ENCODE measurements around the gene ALS2CL.

Gene ALS2CL

DNA sequence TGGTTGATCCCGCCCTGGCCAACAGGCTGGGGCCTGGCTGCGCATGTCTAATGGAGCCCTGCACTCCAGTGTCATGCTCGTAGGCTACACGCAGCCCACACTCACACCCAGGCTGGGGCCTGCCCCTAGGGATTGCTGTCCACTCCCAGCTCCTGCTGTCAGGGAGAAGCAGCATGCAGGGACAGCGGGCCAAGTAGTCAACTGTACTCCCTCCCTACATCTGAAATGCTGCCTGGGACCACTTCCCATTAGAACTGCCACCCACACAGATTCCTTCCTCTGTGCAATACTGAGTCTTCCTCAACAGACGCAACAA is 16.1 kb downstream of the ALS2CL start:
- no peak for DNase-seq (ENCODE audit: low read depth in 1 of 2, low spot score in 1 of 2)

DNA sequence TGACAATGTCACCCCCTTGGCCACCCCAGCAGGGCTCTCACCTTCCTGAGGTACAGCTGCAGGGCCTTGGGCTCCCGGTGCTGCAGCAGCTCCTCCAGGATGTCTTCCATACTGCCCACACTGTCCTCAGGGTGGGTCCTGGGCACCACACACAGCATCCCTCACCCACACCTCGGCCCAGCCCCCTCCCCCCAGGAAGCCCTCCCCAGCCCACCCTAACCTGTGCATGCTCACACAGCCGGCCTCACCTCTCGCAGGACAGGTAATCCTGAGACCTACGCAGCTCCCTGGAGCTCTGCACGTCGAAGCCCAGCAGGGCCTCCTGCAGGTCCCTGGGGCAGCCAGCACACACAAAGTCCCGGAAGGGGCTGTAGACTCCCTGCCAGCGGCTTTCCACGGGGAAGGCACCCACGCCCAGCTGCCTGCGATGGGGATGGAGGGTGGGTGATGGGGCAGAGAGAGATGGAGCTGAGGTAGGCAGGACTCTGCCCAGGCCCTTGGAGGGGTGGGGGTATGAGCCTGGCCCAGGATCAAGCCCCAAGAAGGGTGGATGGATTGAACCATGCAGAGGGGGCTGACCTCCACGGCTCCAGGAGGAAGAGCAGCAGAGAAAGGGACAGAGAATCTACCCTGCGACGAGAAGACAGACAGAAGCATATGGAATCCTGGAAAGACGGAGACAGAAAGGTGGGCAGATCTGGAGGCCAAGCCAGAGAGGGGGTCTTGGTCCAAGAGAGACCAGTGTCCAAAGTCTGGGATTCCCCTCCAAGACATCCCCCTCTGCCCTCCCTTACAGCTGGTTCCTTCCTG is 16.7 kb downstream of the ALS2CL start:
- no peak for DNase-seq (ENCODE audit: low read depth in 1 of 2, low spot score in 1 of 2)

DNA sequence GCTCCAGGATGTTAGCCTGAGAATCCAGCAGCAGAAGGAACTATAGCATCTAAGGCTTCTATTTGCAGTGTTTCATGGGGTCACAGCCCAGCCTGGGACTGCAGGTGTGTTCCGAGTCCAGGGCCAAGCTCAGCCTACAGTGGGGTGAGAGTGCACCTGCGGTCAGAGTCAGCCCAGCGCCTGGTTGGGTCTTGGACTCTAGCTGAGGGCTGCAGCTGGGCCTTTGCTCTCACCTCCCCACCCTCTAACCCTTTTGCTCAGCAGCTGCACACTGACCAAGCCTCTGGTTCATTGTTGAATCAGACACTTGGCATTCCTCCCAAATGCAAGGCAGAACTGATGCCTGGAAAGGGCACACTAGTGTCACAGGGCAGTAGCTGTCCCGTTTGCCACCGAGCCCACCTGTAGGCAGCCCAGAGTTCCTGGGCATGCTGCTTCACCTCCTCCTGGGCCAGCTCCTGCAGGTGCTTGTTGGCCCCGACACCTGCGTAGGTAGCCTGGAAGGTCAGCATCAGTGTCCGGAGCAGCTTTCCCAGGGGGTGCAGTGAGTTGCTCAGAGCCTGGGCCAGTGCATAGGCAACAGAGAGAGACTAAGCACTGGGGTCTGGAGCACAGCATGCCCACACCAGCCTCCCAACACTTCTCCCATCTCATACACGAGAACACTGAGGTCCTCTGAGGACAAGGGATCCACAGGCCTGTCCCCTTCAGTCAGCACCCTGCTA is 17.5 kb downstream of the ALS2CL start:
- DNase-seq (ENCODE audit: low read depth in 1 of 2, low spot score in 1 of 2): no peak

DNA sequence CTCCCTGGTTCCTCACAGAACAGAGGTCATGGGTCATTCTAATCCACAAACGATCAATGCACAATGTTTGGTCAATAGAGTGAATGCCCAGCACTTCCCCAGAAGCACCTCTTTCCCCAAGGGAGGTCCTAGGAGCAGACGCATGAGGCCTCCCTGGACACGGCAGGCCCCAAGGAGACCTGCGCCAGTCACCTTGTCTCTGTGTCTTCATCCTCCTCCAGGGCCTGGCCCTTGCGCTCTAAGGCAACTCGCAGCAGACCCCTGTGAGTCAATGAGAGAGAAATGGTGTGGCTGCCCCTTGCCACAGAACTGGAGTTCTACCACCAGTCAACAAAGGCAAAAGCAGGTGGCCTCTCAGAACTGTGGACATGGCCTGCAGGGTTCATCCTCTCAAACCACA is 18.1 kb downstream of the ALS2CL start:
- no peak for DNase-seq (ENCODE audit: low read depth in 1 of 2, low spot score in 1 of 2)

DNA sequence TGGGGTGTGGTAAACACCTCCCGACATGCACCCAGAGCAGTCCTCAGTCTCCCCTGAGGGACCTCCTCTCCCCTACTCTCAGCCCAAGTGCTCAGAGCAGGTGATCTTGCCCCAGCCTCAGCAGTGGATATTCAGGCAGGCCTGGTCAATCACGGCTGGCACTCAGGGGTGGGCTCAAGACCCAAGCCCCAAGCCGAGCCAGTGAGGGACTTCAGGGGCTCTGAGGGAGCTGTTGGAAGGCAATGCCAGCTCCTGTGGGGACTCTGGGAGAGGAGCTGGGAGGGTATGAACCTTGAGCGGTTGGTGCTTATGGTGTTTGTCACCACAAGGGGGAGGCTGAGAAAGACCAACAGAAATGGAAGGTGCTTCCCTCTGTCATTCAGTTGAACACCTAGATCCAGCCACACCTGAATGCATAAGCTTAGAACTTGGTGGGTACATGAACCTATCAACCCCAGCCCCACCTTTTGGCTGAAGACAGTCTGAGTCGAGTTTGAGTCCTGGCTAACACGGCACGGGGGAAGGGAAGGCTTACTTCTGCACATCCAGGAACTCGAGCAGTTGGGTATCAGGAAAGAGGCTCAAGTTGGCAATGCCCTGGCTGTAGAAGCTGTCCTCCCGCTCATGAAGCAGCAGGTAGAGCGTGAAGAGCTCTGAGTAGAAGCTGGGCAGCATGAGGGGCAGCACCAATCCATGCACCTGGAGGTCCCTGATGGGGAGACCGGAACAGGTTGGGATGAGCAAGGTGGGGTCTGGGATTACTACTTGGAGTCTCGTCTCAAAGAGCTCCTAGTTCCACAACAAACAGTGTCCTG is 19.2 kb downstream of the ALS2CL start:
- no peak for DNase-seq (ENCODE audit: low read depth in 1 of 2, low spot score in 1 of 2)

DNA sequence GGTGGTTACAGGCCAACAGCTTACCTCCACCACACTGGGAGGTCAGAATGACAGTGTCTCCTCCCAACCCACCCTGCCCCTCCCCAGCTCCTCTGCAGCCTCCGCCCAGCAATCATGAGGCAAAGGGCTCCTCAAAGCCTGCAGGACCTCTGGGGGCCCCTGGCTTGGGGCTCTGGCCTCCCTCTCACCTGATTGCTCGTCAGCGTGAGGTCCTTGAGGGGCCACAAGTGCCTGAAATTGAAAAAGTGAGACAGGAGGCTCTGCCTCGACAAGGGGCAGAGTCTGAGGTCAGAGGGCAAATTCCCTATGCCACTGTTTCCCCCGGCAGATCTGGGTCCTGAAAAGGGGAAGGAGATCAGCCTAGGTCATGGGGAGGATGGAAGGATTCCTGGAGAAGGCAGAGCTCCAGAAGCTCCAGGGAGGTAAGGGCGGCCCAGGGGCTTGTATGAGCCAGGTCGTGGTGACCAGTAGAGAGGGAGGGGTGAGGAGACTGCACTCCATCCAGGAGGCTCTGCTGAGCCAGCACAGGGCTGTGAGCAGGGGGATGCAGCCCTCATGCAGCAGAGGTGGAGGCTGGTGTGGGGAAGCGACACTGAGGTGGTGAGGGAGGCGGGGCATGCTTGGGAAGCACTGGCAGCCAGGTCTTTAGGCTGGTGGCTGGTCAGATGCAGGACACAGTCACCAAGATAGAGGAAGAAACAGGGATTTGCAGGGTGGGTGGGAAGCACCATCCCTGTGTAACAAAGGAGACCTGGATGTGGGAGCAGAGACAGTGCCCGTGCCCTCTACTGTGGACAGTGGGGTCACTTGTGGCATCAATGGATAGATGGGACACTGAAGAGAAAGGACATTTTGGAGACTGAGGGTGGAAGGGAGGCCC is 20.1 kb downstream of the ALS2CL start:
- DNase-seq (ENCODE audit: low read depth in 1 of 2, low spot score in 1 of 2): no peak

DNA sequence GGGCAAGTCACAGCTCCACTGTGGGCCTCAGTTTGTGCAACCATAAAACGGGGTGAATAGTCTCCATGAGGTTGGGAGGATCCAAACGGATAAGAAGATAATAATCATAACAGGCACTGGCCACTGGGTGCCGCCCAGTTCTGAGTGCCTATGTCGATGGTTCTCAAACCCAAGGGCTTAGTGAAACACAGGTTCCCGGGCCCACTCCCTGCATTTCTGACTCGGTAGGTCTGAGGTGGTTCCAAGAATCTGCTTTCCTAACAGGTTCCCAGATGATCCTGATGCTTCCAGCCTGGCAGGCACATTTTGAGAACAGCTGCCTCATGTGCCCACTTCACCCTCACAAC is 21.2 kb downstream of the ALS2CL start:
- DNase-seq (ENCODE audit: low read depth in 1 of 2, low spot score in 1 of 2): no peak

DNA sequence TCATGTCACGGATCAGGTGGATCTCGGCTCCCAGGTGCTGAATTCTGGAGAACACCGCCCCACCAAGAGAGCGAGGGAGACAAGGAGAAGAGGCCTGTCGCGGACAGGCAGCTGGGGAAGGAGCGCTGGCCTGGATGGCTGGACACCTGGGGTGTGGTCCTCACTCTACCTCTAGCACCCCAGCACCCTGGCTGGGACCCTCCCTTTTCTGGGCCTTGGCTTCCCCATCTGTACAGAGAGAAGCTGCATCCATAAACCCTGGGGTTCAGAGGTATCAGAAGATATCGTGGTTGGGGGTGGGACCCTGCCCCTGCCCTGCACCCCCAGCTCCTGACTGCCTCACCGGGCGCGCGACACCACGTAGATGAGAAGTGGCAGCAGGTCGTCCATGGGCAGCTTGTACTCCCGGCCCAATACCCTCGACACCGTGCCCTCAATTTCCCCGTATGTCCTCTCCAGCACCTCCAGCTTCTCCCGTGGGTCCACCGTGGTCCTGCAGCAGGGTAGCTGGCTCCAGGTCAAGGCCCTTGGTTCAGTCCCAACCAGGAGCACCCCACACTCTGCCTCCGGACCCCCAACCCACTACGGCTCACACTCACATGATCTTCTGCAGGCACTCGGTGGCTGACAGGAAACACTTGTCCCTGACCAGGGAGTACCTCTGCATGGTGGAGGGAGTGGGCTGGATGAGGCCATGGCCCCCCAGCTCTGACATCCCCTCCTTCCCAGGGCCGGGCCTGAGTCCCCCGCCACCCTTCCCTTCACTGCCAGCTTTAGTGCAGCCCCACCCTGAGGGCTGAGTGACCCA is 21.7 kb downstream of the ALS2CL start:
- no peak for DNase-seq (ENCODE audit: low read depth in 1 of 2, low spot score in 1 of 2)

DNA sequence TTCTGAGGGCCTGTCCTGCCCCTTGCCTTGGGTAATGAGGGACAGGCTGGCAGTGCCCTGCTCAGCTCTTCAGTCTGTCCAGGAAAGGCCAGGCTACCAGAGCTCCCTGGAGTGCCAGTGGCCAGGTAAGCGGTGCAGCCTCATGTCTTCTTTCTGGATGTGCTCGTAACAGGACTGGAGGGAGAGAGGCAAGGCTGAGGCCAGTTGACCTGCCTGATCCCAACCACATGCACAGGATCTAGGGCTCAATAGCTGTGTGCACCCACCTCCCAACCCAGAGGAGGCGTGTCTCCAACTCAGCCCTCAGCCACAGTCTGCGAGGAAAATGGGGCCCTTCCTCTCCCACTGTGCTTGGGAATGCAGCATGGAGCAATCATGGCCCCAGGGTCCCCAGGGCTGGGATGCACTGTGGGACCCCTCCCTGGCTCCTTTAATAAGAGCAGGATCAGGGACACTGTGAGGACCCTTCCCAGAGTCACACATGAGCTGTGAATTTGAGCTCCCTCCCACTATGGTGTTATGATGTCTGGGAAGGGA is 22.5 kb downstream of the ALS2CL start:
- DNase-seq (ENCODE audit: low read depth in 1 of 2, low spot score in 1 of 2): no peak

DNA sequence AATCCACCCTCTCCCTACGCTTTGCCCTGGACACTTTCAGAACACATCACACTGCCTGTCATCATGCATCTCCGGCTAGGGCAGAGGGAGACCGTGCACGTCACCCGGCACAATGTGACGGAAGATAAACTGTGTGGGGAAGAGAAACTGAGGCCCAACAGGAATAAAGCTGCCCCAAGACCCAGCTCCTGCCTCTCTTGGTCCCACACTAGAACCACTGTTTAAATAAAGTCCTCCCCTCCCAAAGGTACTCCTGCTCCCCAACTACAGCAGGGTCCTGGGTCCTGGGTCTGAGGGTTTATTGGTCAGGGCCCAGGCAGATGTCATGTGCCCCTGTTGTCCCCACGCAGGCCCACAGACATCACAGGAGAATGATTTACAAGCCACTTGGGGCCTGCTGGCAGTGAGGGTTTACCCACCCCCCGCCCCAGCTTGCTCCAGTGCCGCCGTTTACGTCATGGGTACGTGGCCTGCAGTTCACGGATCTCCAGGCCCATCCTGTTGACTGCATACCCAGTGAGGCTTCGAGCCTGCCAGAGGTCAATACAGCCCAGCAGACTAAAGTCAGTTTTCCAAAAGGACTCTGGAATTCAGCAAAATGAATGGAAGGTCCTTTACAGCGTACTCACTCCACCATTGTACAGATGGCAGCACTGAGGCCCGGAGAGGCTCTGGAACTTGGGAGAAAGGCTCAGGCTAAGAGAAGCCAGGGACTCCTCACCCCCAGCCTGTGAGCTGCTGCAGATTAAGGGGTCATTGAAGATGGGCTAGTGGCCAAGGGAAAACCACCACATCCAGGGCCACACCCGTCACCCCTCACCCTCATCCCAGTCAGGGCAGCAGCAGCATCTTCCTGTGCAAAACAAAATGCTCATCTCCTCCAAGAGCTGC is 23.2 kb downstream of the ALS2CL start:
- DNase-seq (ENCODE audit: low read depth in 1 of 2, low spot score in 1 of 2): no peak

DNA sequence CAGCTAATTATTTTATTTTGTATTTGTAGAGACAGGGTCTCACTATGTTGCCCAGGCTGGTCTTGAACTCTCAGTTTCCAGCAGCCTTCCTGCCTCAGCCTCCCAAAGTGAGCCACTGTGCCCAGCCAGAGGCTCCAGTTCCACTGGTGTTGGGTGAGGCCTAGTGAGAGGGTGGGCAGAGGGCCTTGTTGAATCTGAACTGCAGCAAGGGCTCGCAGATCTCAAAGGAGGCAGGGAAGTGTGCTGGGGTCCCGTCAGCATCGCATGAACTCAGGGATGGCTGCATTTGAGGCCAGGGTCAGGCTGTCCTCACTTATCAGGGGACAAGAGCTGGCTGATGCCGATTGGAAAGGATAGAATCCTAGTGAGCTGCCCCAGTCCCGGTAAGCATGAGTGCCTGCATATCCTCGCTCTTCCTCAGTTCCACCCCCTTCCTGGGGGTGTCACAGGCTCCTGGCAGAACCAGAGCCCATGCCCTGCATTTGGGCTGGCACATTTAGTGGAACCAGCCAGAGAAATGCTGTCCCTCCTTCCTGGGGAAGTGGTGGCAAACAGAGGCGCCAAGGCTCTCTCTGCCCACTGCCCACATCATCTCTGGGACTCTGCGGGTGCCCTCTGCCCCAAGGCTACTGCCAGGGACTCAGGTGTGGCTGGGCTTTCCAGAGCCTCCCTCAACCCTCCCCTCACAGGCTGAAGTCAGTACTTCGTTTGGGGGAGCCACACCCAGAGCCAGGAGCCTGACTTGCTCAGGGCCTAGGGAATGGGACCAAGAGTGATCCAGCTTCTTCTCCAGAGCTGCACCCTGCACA is 24.1 kb downstream of the ALS2CL start:
- no peak for DNase-seq (ENCODE audit: low read depth in 1 of 2, low spot score in 1 of 2)

DNA sequence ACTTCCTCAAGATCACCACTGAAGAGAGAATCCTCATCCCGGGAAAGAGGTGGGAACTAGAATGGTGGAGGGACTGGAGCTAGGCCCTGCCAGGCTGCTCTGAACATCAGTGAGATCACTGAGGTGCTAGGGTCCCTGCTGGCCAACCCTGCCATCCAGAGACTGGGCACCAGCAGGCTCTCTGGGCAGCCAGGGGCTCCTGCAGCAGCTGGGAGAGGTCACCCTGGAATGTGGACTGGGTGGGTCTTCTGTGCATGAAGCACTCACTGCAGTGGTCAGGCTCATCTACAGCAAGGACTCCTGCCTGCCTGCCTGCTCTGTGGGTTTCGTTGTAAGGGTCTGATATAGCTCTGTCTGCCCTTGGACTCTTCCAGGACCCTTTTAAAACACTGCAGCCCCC is 24.9 kb downstream of the ALS2CL start:
- peak in 1 of 2 donors; percentile 2 for DNase-seq (ENCODE audit: low read depth in 1 of 2, low spot score in 1 of 2)

DNA sequence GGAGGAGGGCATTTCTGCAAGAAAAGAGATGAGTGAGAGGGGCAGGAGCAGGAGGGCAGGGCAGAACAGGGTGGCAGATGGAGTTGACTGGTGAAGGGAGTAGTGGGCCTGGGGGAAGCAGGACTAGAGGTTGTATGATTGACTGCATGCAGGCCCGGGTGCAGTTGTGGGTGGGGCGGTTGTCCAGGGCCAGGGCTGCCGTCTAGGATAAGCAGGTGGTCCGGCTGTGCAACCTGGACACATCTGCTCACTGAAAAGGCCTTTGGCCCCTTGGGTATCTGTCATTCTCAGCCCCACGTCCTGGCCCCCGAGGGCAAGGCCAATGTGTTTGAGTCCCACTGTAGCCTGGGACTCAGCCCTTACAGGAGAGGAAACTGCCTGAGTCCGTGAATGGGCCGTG is 25.4 kb downstream of the ALS2CL start:
- no peak for DNase-seq (ENCODE audit: low read depth in 1 of 2, low spot score in 1 of 2)

DNA sequence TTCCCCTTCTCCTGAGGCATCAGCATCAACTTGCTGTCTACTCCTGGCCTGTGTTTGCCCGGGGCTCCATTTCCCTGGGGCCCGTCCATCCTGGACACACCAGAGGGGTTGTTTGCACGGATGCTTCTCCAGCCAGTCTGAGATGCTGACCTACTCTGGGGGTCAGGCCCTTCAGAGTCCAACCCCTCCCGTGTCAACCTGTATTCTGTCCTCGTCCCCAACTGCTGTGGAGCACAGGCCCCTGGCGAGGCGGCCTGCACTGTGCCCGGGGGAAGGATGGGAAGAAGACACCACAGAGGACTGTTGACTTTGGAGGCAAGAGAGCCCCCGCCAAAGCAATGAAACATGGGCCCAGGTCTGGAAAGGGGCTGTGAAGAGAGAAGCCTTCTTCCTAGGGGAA is 25.8 kb downstream of the ALS2CL start:
- DNase-seq (ENCODE audit: low read depth in 1 of 2, low spot score in 1 of 2): no peak

DNA sequence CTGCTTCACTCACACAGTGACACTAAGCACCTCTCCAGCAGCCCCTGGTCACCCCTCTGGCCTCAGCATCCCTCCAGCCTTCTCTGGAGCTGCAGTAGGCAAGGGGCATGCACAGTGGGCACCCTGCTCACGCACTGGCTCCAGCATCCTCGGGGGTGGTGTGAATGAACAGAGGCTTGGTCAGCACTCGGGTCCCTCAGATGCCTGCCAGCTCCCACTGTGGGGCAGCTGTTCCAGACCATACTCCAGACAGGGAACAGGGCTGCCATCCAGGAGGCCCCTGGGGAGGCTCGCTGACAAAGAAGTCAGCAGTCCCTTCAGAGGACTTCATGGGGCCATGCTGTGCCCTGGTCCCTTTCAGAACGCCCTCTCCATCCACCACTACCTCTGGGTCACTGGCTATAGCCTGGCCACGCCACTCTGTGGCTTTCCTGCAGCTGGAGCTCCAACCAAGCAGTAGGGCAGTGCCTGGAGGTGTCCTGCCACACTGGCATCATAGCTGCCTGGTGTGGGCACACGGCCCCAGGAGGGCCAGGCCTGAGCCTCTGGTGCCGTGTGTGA is 26.3 kb downstream of the ALS2CL start:
- no peak for DNase-seq (ENCODE audit: low read depth in 1 of 2, low spot score in 1 of 2)

DNA sequence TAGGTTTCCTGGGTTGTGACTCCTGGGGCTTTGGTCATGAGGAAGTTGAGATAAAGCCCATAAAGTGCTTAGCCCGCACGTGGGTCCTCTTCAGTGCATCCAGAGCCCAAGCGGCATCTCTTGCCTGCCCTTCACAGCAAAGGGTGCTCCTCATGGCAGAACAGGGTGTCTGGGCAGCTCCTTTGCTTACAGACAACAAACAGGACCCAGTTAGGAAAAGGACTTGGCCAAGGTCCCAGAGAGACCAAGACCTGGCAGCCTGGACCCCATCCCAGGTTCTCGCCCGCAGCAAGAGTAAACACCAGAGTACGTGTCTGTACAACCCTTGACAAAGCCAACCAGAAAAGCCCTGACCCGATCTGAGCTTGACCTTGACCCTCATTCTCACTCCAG is 27.0 kb downstream of the ALS2CL start:
- DNase-seq (ENCODE audit: low read depth in 1 of 2, low spot score in 1 of 2): no peak

DNA sequence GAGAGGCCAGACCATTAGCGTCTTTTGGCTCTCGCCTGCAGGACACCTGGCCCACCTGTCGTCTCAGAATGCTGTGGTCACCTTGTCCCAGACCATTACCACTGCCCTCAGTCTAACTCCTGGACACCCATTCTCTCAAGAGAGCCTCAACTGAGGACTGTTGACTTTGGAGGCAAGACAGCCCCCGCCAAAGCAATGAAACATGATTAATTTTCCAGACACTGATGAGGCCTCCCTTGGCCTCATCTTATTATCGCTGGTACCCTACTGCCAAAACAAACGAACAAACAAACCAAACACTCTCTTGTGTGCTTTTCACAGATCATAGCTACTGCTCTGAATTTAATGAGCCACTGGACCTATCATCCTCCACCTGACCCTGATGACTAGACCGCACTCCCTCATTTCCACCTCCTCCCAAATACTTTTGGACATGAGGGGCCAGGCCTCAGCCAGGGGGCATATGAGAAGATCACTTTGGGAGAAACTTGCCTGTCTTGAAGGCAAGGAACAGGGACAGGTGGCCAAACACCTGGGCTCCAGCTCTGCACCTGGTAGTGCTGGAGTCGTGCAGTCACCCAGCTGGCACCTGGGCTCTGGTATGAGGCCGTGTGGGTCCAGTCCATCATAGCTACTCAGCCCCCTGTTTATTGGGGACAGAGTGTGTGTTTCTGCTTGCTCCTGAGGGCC is 27.6 kb downstream of the ALS2CL start:
- DNase-seq (ENCODE audit: low read depth in 1 of 2, low spot score in 1 of 2): no peak

Data from activated T-helper 1 cell treated with anti-CD3 and anti-CD28 coated beads, Interleukin-2, amount 50 U/mL, for 16 hours (primary cell).